HG02840 (cell line): ENCODE results near the gene IL9.

Experiments used
- ATAC-seq: cut with Tn5 transposase; IDR thresholded peaks from one replicate; pipeline ENCODE4 v1.9.1; 2021; ENCODE audit warnings: mild to moderate bottlenecking, moderate library complexity, moderate number of reproducible peaks; ENCODE audit not compliant: unreplicated experiment, low FRiP score

Gene IL9

DNA sequence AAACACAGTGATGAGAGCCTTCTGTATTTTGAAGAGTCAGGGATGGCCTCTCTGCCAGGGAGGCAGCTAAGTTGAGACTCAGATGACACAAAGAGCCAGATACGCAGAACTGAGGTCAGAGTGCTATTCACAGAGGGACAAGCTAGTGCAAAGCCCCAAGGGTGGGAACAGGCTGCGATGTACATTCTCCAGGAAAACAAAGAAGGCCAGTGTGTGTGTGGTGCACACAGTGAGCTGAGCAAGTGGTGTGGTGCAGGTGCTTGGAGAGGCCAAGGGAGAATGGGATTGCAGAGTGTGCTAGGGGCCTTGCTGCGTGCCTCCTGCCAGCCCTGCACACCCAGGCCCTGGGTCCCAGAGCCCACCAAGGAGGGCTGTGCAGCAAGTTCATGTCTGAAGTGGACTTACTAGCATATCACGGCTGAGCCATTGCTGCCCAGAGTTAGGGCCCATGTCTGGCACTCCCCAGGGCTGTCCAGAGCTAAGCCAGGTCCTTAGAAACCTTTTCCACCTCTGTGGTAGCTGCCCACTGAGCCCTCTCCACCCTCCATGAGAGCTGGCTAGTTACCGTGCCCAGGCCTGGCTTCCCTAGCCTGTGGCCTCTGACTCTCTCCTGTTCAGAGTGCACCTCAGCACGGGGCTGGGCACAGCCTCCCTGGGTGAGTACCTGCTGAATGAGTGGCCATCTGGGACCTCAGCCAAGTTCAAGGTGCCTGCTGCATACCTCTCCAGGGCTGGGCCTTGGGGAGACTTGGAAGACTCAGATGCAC is 51.9 kb downstream of the IL9 start:
- no peak for ATAC-seq

- ATAC-seq, result no peak
These were observed 52.9 kb downstream of the IL9 start for GRCh38 chr5:135842737-135843136.
